Spleen (tissue), 11 donors: ENCODE measurements around the gene PLEKHA7. TPM values are rescaled to one million over a fixed set of nuclear protein-coding genes. Genes with fewer than 3 reads are reported as not detected.

Experiments
- DNase-seq: peaks from one replicate; pipeline ENCODE4 v3.0.0-alpha.2; 2020
- H3K27ac ChIP-seq, 8 donors: fragments of 200-600 bp; sonication (generic) in 7 of 8; 1 replicate in 4 of 8; 2 replicates in 4 of 8; pipeline versions ENCODE4 v1.5.0 to v1.8.0; 2016 to 2021; ENCODE audit warnings: inconsistent platforms in 4 of 8, mild to moderate bottlenecking in 4 of 8, moderate library complexity in 1 of 8
- H3K27me3 ChIP-seq, 7 donors: fragments of 200-600 bp; sonication (generic) in 6 of 7; replicated peaks in 1 of 7; 1 replicate in 4 of 7; 2 replicates in 3 of 7; pipeline versions ENCODE4 v1.5.0 to v1.8.0; 2016 to 2021; ENCODE audit warnings: inconsistent platforms in 3 of 7, mild to moderate bottlenecking in 1 of 7
- H3K36me3 ChIP-seq, 6 donors: fragments of 200-600 bp; sonication (generic) in 5 of 6; 1 replicate in 4 of 6; 2 replicates in 2 of 6; pipeline versions ENCODE4 v1.5.0 to v1.8.0; 2016 to 2021; ENCODE audit warnings: inconsistent platforms in 2 of 6
- H3K4me1 ChIP-seq, 6 donors: fragments of 200-600 bp; sonication (generic) in 5 of 6; 1 replicate in 3 of 6; 2 replicates in 3 of 6; pipeline versions ENCODE4 v1.5.0 to v1.8.0; 2016 to 2021; ENCODE audit warnings: inconsistent platforms in 3 of 6
- H3K4me3 ChIP-seq, 8 donors: fragments of 200-600 bp; sonication (generic) in 7 of 8; 1 replicate in 4 of 8; 2 replicates in 4 of 8; pipeline versions ENCODE4 v1.5.0 to v1.8.0; 2016 to 2021; ENCODE audit warnings: inconsistent platforms in 4 of 8, mild to moderate bottlenecking in 4 of 8, moderate library complexity in 2 of 8
- H3K9me3 ChIP-seq, 8 donors: fragments of 200-600 bp; sonication (generic) in 7 of 8; 1 replicate in 4 of 8; 2 replicates in 4 of 8; pipeline versions ENCODE4 v1.5.0 to v1.8.0; 2016 to 2021; ENCODE audit warnings: inconsistent platforms in 4 of 8
- CTCF ChIP-seq, 11 experiments: fragments of 200-600 bp in 7 of 11; fragments of 450-650 bp in 4 of 11; sonication (generic) in 4 of 11; IDR thresholded peaks in 8 of 11; conservative IDR thresholded peaks in 3 of 11; 1 replicate in 7 of 11; 2 replicates in 4 of 11; pipeline versions ENCODE4 v1.4.0 to v1.8.0; 2016 to 2021; ENCODE audit warnings: antibody characterized with exemption in 11 of 11, inconsistent platforms in 4 of 11, mild to moderate bottlenecking in 1 of 11
- POLR2A ChIP-seq, 3 donors: fragments of 450-650 bp; IDR thresholded peaks; one replicate each; pipeline ENCODE4 v1.5.1; 2017; ENCODE audit warnings: antibody characterized with exemption in 3 of 3, mild to moderate bottlenecking in 1 of 3
- POLR2AphosphoS5 ChIP-seq, 3 donors: sonication (generic); formaldehyde crosslinking; IDR thresholded peaks; one replicate each; pipeline ENCODE4 v1.5.1; 2017; ENCODE audit warnings: antibody characterized with exemption in 3 of 3
- WGBS, 5 donors: extraction: QIAGEN DNeasy Blood & Tissue Kit in 3 of 5; methylation state at CpG; one replicate each; pipeline versions ENCODE4 v1.1.5 to v1.1.7; 2013 to 2018; 5-methylcytosine and 5-hydroxymethylcytosine counted together
- intact Hi-C: fragments of 100-400 bp; cut with DNase I; formaldehyde crosslinking; loops from one replicate; pipeline ENCODE4 v1.15.0; 2023; ENCODE audit warnings: low total_unique reads
- polyA plus RNA-seq, 3 donors: library from polyadenylated mRNA; stranded (reverse); fragments of 200-250 nt; gene quantifications; one replicate each; pipeline ENCODE4 v1.2.1, GENCODE V29; 2013
- total RNA-seq, 7 donors: library from RNA; depleted of rRNA in 3 of 7; stranded (reverse); fragments of >200 nt in 3 of 7; fragmentation: NEBNext Ultra II Directional in 4 of 7; extraction: Animal tissue kit (Norgen Biotek cat#: 25700) in 4 of 7; gene quantifications; one replicate each; pipeline versions ENCODE4 v1.1.0 to v1.2.1, GENCODE V29; 2016 to 2021
- donor health status: healthy with polysubstance abuse.
- donor health status: DM: no; HTN: no; CAD: no; lungs with moderate emphysema.
- donor health status: DM: no; HTN: no; CAD: no.
- donor health status: Bipolar disorder and iron deficiency.
- donor health status: healthy.
- donor health status: DM: no; HTN: no; CAD: no.
- donor health status: DM: yes; HTN: yes; CAD: no.

Gene PLEKHA7
- total and polyA plus RNA-seq, 10 donors = 1.8 to 12.8 (median 5.8) TPM

GRCh38 chr11:16985297-16985696, 28.9 kb downstream of the PLEKHA7 start:
- H3K9me3 ChIP-seq = no peaks in the 10 kb centered on the region
- TF ChIP-seq CTCF (IDR thresholded peaks at IDR 0.05 in 8 of 11, conservative IDR thresholded peaks at IDR 0.05 in 3 of 11) (no peak), POLR2AphosphoS5 (IDR thresholded peaks at IDR 0.05) (no peak), POLR2A (IDR thresholded peaks at IDR 0.05) (no peak)
- intact Hi-C loops = no loop called here
- H3K27me3 ChIP-seq = no peaks in the 10 kb centered on the region
- H3K36me3 ChIP-seq = no peaks in the 10 kb centered on the region
- no peak for DNase-seq
- H3K4me3 ChIP-seq = no peak overlapping the region
- peaks cover 5 to 33% (median 18%) of the 10 kb centered on the region in 6 donors for H3K4me1 ChIP-seq
- 78 to 95% (median 92%) methylated on average over 4 of the region's 4 CpGs for WGBS, 5 donors
- H3K27ac ChIP-seq = no peak overlapping the region

- Histone ChIP-seq H3K4me3 (no peak overlapping the region), H3K9me3 (no peaks in the 10 kb centered on the region), H3K27me3 (no peaks in the 10 kb centered on the region), H3K36me3 (no peaks in the 10 kb centered on the region), H3K4me1 (peaks cover 5 to 33% (median 18%) of the 10 kb centered on the region in 6 donors), H3K27ac (no peak overlapping the region)
- intact Hi-C loops = no loop called here
- 89 to 93% (median 93%) methylated on average over 2 of the region's 2 CpGs for WGBS, 5 donors
- no peak for DNase-seq
- TF ChIP-seq CTCF (IDR thresholded peaks at IDR 0.05 in 8 of 11, conservative IDR thresholded peaks at IDR 0.05 in 3 of 11) = no peak
These were observed 30.0 kb downstream of the PLEKHA7 start for GRCh38 chr11:16984229-16984628.

- 79 to 95% (median 83%) methylated on average over 1 of the region's 1 CpG for WGBS, 5 donors
- intact Hi-C loops = no loop called here
- no peak for DNase-seq
- Histone ChIP-seq H3K4me3 (no peak overlapping the region), H3K27me3 (no peaks in the 10 kb centered on the region), H3K9me3 (no peaks in the 10 kb centered on the region), H3K4me1 (peaks cover 5 to 33% (median 18%) of the 10 kb centered on the region in 6 donors), H3K36me3 (no peaks in the 10 kb centered on the region), H3K27ac (no peak overlapping the region)
- no peak for TF ChIP-seq CTCF (IDR thresholded peaks at IDR 0.05 in 8 of 11, conservative IDR thresholded peaks at IDR 0.05 in 3 of 11)
- TF ChIP-seq POLR2A (IDR thresholded peaks at IDR 0.05) = no peak
- no peak for TF ChIP-seq POLR2AphosphoS5 (IDR thresholded peaks at IDR 0.05)
These were observed 31.4 kb downstream of the PLEKHA7 start for GRCh38 chr11:16982809-16983208.

- peak overlapping the region in 2 of 8 donors; percentile 7 to 37 for H3K27ac ChIP-seq
- peak; percentile 50 for DNase-seq
- no peaks in the 10 kb centered on the region for H3K9me3 ChIP-seq
- no peak overlapping the region for H3K4me3 ChIP-seq
- TF ChIP-seq POLR2AphosphoS5 (IDR thresholded peaks at IDR 0.05) (no peak), CTCF (IDR thresholded peaks at IDR 0.05 in 8 of 11, conservative IDR thresholded peaks at IDR 0.05 in 3 of 11) (no peak), POLR2A (IDR thresholded peaks at IDR 0.05) (no peak)
- peaks cover 5 to 30% (median 16%) of the 10 kb centered on the region in 6 donors for H3K4me1 ChIP-seq
- H3K27me3 ChIP-seq = no peaks in the 10 kb centered on the region
- WGBS, 5 donors = 47 to 59% (median 55%) methylated on average over 4 to 5 of the region's 5 CpGs
- intact Hi-C loops = no loop called here
- H3K36me3 ChIP-seq = no peaks in the 10 kb centered on the region
These were observed 31.9 kb downstream of the PLEKHA7 start for GRCh38 chr11:16982256-16982671.
